HG02763 (cell line): ENCODE data around the gene HEPACAM2.

ENCODE experiments used
- ATAC-seq: cut with Tn5 transposase; IDR thresholded peaks from one replicate; pipeline ENCODE4 v1.9.1; 2021; ENCODE audit warnings: mild to moderate bottlenecking, moderate library complexity; ENCODE audit not compliant: unreplicated experiment

Gene HEPACAM2

DNA sequence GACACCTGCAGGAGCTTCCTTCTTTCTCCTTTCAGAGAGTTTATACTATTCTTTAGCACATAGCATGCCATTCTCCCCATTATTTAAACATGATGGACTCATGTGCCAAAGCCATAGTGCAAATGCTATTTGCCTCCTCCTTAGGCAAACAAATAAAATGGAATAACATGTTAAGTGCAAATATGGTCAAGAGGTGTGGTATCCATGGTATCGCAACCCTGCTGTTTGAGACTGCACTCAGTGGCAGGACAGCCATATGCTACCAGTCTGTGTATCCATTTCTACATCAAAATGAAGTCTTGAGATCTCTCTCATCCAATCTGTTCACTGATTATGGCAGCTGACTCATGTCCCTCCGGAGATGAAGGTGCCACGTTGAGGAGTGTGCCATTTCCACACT, 22.8 kb downstream of the HEPACAM2 start:
- no peak for ATAC-seq

DNA sequence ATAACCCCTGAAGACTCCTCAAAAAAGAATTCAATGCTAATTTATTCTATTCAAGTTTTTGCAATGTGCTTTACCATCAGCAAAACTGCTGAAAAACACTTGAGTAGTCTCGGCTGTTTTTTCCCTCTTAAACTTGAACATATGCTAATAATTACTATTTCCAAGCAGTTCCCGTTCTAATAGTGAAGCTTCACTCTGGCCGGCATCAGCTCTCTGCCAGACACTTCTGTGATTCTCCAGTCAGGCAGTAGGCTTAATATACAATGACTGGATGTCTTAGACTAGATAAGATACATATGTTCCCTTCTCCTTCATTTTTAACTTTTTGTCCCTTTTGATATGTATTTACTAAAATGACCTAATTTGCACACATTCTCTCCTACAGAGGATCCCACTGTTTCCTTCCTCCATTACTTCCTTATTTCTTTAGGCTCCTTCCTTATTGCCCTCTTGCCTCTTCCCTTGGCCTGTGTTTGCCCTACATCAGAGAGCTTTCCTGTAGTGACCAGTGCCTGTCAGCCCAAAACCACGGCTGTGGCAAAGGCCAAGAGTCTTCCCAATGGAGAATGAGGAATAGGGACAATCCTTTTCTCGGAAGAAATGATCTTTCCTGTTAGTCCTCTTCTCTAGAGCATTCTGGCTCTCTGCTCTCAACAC, 23.5 kb downstream of the HEPACAM2 start:
- no peak for ATAC-seq

DNA sequence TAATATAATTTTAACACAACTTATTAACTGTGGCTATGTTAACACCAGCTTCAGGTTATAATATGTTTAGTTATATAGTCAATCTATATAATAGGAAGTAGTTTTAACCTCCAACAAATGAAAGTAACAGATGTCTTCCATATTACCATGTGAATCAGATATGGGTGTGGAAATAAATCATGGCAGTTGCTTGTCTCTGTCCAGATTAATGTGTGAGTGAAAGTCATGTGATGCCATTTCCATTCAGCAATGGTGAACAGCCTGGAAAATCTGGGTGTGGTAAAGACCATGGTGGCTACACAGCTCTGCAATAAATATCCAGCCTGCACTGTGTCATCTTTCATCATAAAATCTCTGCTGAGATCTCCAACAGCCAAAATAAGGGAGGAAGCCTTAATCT, 27.8 kb downstream of the HEPACAM2 start:
- no peak for ATAC-seq

DNA sequence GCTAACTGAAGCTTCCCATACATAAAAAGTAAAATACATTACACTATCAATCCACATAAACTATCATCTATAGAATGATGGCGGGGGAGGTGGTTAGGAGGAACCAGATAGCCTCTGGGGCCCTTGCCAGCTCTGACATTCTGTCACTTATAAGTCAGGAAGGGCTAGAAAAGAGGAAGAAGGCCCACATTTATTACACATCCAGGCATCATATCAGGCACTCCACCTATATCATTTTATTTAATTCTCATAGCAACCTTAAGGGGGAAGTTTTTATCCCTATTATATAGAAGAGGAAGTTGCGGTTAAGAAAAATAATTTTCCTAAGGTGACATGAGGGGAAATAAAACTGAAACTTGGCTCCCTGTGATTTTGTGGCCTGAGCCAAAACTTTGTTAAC, 29.9 kb downstream of the HEPACAM2 start:
- no peak for ATAC-seq

DNA sequence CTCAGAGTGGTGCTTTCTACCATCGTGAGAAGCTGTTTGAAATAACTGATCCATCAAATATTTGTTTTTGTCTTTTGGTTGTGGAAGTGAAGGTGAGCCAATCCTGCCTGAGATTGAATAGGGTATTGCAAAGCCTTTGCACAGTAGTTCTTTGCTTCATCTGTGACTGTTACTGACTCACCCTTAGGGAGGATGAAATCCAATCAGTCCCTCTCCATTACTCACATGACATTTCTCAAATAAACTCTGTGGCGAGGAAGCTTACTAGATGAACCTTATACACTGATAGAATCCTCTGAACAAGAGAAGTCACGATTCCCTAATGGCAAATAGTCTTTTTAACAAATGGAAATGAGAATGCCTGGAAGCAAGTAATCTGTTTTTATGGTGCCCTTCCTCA, 31.9 kb downstream of the HEPACAM2 start:
- ATAC-seq, result no peak

DNA sequence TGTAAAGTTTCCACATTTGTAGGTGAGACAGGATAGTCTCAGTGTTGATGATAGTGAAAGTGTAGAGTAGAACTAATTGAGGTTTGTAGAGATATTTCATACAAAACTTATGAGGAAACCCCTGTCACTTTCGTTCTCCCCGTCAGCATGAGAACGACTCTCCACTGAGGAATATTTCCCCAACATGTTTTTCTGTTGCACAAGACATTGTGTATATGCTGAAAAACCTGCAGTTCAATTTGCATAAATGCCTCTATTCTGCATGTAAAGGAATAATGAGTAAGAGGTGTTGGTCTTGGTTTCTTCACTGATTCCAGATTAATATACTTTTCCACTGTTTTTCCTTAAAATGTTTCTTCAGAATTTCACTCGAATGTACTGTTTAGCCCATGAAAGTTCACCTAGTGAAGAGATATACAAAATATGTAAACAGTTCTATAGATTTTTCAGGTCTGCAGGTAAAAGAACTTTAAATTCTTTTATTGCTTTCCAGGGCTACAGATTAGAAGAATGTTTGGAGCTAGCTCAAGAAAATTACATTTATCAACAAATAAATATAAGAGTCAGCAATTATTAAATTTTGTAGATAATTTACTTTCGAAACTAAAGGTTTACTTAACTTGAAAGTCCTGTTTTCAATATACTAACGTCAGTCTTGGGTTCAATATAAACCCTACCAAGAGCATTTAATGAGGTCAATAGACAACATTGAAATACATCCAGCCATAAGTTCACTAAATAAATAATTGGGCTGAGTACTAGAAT, 37.2 kb downstream of the HEPACAM2 start:
- no peak for ATAC-seq

DNA sequence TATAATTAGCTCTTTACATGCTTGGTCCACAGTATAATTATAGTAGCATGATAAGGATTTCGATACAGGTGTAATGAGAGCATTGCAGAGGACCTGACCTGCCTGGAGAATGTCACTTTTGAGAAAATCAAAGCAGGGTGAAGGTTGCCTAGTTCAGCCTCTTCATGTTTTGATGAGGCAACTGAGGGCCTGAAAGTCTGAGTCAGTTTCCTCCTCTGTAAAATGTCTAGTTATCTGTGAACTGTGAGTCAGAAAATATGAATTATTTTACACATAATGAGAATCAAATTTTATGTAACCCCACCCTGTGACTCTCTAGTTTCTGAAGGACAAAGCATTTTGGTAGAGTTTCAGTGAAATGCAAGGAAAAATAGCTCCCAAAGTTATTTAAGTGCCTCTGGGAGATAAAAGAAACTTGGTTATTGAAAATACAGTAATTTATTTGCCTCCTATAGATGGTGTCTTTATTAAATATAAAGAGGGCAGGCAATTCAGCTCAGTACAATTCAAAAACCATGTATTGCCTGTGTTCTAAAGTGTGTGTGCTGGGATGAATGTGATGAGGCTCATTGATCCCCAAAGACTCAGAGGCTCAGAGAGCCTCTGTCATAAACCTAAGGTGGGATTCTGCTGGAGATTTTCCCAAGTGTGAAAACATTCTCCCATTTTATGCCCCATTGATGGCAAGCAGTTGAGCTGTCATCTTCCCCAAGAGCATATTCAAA, 40.8 kb downstream of the HEPACAM2 start:
- ATAC-seq, result no peak

DNA sequence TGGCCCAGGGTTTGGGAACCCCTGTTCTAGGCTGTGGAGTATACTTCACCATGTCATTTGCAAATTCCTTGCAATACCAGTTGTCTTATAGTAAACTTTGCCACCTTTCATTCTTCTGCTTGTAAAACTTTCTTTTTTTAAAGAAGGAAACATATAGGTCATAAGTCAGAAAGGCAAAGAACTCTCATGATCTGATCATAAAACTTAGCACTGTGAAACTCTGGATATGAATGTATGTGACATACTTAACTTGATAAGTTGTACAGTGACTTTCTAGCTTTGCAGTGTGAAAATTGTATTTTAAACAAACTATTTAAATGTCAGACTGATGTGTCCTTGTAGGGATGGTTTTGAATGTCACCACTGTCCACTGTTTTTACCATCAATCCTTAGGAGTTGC, 47.1 kb downstream of the HEPACAM2 start:
- ATAC-seq, result no peak

DNA sequence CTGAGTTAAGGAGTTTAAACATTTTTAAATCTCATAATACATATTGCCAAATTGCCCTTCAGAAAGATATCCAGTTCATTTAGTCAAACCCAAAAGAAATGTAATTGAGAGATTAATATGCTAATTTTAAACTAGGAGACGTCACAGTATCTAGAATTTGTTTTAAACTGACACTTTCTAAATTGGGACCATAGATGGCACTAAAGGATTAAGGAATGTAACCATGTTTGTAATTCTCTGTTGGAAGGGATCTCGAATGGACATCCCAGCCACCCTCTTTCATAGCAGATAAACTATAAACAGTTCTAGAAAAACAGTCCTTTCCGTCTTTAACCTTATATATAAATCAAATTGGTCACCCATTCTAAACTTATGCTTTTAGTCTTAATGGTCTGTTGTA, 48.1 kb downstream of the HEPACAM2 start:
- no peak for ATAC-seq

DNA sequence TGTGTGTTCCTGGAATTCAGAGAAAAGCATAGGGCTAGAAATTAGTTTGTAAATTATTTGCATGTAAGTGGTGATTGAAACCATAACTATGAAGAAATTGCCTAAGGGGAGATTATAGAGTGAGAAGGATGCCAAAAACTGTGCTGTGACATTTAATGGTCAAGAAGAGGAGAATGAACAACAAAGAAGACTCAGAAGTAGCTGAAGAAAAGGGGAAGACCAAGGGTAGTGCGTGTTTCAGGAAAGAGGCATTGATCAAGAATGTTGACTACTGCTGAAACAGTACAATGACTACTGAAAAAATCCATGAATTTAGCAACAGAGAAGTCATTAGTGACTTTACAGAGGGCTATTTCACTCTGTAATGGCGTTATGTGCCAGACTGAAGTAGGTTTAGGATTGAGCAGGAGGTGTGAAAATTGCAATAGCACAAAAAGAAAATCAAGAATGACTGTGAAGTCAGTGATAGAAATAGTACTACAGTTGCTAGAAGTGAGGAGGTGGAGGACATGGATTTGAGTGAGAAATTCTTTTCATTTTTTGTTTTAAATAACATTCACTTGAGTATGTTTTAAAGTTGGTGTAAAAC, 49.2 kb downstream of the HEPACAM2 start:
- ATAC-seq, result no peak

DNA sequence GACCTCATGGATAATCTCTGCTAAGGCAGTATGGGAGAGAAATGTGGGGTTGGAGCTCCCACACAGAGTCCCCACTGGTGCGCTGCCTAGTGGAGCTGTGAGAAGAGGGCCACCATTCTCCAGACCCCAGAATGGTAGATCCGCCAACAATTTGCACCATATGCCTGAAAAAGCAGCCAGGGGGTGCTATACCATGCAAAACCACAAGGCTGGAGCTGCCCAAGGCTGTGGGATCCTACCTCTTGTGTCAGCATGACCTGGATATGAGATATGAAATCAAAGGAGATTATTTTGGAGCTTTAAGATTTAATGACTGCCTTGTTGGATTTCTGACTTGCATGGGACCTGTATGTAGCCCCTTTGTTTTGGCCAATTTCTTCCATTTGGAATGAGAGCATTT, 51.0 kb downstream of the HEPACAM2 start:
- ATAC-seq, result no peak

DNA sequence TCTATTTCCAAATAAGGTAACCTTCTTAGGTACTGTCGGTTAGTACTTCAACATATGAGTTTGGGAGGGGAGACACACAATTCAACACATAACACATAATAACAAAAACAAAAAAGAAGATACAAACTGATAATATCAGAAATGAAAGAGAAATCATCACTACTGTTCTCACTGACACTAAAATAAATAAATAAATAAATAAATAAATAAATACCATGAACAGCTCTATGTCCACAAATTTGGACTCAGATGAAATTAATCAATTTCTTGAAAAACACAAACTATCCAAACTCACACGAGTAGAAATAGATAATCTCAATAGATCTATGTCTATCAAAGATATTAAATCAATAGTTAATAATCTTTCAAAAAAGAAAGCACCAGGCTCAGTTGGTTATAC, 53.6 kb downstream of the HEPACAM2 start:
- ATAC-seq, result no peak

DNA sequence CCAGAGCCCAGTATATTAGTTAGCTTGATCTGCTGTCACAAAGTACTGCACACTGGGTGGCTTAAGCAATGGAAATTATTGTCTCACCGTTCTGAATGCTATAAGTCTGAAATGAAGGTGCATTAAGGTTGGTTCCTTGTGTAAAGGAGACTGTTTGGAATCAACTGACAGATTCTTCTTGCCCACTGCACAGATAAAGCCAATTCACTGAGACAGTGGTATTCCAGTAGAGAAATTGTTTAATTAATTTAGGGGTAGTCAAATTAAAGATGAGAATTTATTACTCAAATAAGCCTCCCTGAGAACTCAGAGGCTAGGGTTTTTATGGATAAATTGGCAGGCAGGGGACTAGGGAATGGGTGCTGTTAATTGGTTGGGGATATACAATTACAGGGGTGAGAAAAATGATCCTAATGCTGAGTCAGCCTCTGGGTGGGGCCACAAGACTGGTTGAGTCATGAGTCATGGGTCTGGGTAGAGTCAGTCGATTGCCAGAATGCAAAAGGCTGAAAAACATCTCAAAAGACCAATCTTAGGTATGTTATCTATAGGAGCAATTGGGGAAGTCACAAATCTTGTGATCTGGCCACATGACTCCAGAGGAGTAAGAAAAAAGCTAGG, 54.6 kb downstream of the HEPACAM2 start:
- ATAC-seq, result no peak

DNA sequence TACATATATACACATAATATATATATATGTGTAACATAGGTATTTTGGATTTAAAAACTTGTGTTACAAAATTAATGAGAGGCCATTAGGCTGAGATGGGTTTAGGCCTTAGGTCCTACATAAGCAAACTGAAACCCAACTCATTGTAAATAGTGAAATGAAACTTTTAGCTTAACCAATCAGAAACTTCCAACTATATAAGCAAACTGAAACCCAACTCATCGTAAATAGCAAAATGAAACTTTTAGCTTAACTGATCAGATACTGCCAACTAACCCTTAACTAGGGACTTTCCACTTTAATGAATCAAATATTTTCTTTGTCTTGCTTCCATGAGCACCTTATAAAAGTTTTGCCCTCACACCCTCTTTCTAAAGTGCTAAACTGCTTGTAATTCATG, 60.8 kb downstream of the HEPACAM2 start:
- ATAC-seq, result peak; percentile 97

DNA sequence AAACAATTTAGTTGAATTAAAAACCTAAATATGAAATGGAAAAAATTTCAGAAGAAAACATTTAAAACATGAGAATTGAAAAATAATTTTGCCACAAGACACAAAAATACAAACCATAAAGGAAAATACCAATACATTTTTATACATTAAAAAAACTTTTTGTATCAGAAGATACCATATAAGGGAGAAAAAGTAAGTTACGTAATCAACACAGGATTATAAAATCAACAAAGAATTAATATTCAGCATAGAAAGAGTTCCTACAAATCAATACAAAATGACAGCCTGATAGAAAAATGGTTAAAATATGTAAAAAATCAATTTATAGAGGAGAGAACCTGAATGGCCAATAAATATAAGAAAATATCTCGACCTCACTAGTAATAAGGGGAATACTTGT, 61.5 kb downstream of the HEPACAM2 start:
- no peak for ATAC-seq

DNA sequence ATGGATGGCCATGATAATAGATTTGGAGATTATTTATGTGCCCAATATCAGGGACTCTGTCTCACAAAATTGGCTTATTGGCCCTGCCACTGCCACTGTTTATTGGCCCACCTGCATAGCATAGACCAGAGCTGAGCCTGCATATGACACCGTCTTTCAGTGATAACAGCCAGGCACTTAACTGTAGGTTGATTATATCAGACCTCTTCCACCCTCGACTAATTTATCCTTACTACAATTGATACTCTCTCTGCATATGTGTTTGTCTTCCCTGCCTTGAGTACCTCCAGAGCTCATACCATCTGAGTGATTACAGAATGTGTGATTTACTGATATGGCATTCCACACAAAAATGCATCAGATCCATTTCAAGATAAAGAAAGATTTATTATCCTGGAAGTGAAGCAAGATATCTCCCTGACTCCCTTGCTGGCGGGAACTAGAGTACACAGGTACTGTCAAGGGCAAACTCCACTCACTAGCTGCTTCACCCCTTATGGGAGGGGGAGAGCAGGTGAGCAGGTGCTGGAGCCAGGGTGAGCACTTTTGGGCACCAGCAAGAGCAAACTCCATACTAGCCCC, 65.0 kb downstream of the HEPACAM2 start:
- no peak for ATAC-seq

DNA sequence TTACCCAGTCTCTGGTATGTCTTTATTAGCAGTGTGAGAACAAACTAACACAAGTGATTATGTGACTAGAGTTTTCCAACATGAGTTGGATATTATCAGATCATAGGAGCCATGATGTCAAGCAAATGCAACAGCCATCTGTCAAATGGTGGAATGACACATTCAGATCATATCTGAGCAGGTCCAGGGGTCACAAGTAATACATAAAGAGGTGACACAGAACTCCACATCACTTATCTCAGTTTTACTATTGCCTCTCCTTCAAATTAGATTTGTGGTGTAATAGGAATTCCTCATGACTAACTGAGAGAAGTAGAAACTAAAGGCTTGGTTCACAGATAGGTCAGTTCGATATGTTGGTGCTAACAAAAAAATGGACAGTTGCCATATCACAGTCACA, 65.9 kb downstream of the HEPACAM2 start:
- no peak for ATAC-seq

DNA sequence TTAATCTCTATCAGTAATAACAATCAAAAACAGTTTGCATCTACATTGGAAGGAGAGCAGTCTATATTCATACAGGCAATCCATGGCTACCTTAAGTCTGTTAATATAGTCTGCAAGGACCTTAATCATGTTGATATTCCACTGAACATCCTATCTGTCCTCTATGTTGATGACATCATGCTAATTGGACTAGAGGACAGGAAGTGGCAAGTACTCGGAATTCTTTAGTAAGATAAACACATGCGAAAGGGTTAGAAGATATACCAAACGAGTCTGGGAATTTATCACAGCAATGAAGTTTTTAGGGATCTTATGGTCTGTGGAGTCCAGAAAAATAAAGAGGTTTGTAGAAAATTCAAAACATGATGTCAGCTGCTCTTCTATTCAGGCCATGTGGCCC, 66.8 kb downstream of the HEPACAM2 start:
- ATAC-seq, result no peak

DNA sequence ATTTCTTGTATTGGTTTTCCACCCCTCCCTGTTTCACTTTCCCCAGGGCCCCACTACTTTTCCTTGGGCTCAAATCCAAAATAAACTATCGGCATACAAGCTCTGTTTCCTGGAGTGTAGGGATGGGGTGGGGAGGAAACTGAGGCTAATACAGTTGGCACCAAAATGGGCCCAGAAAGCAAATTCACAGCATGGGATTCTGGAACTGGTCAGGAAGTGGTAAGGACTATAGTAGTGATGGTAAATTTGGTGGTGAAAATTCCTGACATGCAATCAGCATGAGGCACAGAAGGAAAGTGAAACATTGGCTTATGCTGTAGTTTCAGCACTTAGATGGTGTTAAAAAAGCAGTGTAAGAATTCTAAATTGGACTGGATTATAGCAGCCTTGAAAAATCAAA, 69.4 kb downstream of the HEPACAM2 start:
- ATAC-seq, result no peak

DNA sequence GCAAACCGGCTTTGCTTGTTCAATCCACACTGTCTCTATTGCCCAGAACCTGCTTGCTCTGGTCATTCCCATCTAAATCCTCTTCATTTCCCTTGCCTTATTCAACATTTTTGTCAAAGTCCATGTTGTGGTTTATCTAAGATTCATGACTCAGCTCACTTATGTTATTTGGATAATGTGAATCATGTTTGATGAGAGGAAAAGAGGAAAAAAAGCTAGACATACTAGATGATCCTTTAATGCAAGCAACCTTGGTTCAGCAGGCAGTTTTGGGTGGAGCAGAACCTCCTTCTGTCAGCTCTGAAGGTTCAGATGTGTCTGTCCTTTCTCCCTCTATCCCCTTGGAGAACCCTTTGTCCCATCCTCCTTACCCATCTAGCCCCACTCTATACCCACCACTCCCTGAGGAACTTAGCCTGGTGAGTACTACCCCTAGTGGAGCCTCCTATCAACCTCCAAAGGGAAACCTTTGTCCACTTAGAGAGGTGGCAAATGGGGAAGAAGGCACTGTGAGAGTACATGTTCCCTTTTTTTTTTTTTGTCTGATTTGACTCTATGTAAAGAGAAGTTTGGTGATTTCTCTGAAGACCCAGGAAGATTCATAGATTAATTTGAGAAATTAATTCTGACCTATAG, 76.0 kb downstream of the HEPACAM2 start:
- no peak for ATAC-seq
